Lower leg skin (tissue), 4 donors: ENCODE measurements around the gene ADGRG6. TPM values are rescaled to one million over a fixed set of nuclear protein-coding genes. Genes with fewer than 3 reads are reported as not detected.

Experiments used
- DNase-seq, 2 donors: peaks; one replicate each; pipeline ENCODE4 v3.0.0-alpha.2; 2019; ENCODE audit warnings: low spot score in 2 of 2
- H3K4me3 ChIP-seq: fragments of 200-600 bp; sonication (generic); 2 replicates; pipeline ENCODE4 v1.5.1; 2017; ENCODE audit warnings: mild to moderate bottlenecking, low read depth; ENCODE audit not compliant: poor library complexity, severe bottlenecking
- POLR2A ChIP-seq, 2 donors: fragments of 450-650 bp; IDR thresholded peaks; one replicate each; pipeline ENCODE4 v1.6.1; 2016 to 2017; ENCODE audit warnings: antibody characterized with exemption in 2 of 2, mild to moderate bottlenecking in 1 of 2, moderate library complexity in 1 of 2
- WGBS, 2 donors: methylation state at CpG; one replicate each; pipeline ENCODE4 v1.1.5; 2018; 5-methylcytosine and 5-hydroxymethylcytosine counted together
- intact Hi-C: fragments of 100-400 bp; cut with DNase I; formaldehyde crosslinking; loops from one replicate; pipeline ENCODE4 v1.15.0; 2023; ENCODE audit warnings: low total_unique reads
- total RNA-seq, 4 donors: library from RNA; depleted of rRNA; stranded (reverse); fragments of >200 nt; gene quantifications; one replicate each; pipeline ENCODE4 v1.1.0, GENCODE V29; 2016
- TF ChIP-seq, protein P1 (sequence below), 3 donors: fragments of 450-650 bp; IDR thresholded peaks; one replicate each; pipeline ENCODE4 v1.5.1; 2016; ENCODE audit warnings: antibody characterized with exemption in 3 of 3, mild to moderate bottlenecking in 3 of 3, moderate library complexity in 2 of 3

The ADGRG6 gene
- total RNA-seq, 4 donors from 2014 or later, result 41.8 to 54.8 (median 50.0) TPM

GRCh38 chr6:142292166-142292924, 9.5 kb upstream of the ADGRG6 start:
- 81 to 87% methylated on average over 6 of the region's 6 CpGs for WGBS, 2 donors
- TF ChIP-seq POLR2A (IDR thresholded peaks at IDR 0.05), result no peak
- TF ChIP-seq, protein P1, sequence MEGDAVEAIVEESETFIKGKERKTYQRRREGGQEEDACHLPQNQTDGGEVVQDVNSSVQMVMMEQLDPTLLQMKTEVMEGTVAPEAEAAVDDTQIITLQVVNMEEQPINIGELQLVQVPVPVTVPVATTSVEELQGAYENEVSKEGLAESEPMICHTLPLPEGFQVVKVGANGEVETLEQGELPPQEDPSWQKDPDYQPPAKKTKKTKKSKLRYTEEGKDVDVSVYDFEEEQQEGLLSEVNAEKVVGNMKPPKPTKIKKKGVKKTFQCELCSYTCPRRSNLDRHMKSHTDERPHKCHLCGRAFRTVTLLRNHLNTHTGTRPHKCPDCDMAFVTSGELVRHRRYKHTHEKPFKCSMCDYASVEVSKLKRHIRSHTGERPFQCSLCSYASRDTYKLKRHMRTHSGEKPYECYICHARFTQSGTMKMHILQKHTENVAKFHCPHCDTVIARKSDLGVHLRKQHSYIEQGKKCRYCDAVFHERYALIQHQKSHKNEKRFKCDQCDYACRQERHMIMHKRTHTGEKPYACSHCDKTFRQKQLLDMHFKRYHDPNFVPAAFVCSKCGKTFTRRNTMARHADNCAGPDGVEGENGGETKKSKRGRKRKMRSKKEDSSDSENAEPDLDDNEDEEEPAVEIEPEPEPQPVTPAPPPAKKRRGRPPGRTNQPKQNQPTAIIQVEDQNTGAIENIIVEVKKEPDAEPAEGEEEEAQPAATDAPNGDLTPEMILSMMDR (IDR thresholded peaks at IDR 0.05), result no peak
- intact Hi-C loops, result no loop called here
- H3K4me3 ChIP-seq, result no peak overlapping the region
- no peak for DNase-seq

DNA sequence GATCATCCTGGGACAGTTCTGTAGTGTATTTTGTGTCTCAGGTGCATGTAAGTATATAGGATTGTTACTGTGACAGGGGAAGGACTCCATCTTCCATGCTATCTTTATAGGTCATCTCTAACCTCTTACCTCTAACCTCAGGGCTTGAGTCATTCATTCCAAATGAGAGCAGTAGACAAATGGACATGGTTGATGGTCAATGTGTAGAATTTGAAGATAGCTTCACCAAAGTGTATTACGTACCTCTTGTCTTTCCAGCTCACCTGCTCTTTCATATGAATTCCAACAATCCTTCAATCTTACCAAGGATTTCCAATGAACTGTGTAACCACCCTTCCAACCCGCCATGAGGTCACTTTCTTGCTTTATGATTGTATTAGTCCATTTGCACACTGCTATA, 8.7 kb upstream of the ADGRG6 start:
- H3K4me3 ChIP-seq, result no peak overlapping the region
- TF ChIP-seq, protein P1 (IDR thresholded peaks at IDR 0.05), result no peak
- no peak for TF ChIP-seq POLR2A (IDR thresholded peaks at IDR 0.05)
- no peak for DNase-seq
- 92 to 97% methylated on average over 2 of the region's 2 CpGs for WGBS, 2 donors
- intact Hi-C loops, result no loop called here

GRCh38 chr6:142294679-142295078, 7.1 kb upstream of the ADGRG6 start:
- 87 to 91% methylated on average over 1 of the region's 1 CpG for WGBS, 2 donors
- TF ChIP-seq, protein P1 (IDR thresholded peaks at IDR 0.05), result no peak
- TF ChIP-seq POLR2A (IDR thresholded peaks at IDR 0.05), result no peak
- no peak for DNase-seq
- intact Hi-C loops, result no loop called here
- H3K4me3 ChIP-seq, result no peak overlapping the region

DNA sequence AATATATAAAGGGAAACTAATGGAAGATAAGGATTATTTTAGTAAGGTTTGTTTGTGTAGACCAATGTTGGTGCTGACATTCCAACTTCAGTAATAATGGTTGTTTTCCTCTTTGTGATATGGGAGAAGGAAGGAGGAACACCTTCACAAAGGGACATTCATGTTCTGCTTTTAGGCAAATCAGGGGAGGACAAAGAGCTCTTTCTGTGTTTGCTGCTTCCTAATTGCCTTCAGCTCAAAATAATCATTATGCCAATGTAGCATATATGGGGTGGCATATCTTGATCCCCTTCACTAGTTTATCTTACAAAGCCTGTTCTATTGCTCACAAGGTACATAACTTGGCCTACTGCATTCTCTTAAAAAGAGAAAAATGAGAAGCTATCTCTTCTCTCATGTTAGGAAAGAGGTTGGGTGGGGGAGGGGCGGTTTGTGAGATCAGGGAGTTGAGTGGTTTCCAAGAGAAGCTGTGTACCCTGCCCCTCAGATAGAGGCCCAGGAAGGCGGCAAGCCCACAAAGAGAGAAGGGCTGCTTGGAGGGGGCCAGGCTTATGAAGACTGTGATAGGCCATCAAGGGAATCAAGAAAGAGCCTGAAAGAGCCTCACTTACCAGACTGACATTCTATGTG, 4.7 kb upstream of the ADGRG6 start:
- no peak for DNase-seq
- H3K4me3 ChIP-seq, result no peak overlapping the region
- intact Hi-C loops, result no loop called here
- WGBS, 2 donors, result 84 to 91% methylated on average over 2 of the region's 2 CpGs
- TF ChIP-seq, protein P1 (IDR thresholded peaks at IDR 0.05), result no peak
- no peak for TF ChIP-seq POLR2A (IDR thresholded peaks at IDR 0.05)

- DNase-seq, result no peak
- H3K4me3 ChIP-seq, result no peak overlapping the region
- TF ChIP-seq, protein P1 (IDR thresholded peaks at IDR 0.05), result no peak
- TF ChIP-seq POLR2A (IDR thresholded peaks at IDR 0.05), result no peak
- 89 to 90% methylated on average over 3 of the region's 3 CpGs for WGBS, 2 donors
- intact Hi-C loops, result no loop called here
Measured at GRCh38 chr6:142297605-142297995, 4.2 kb upstream of the ADGRG6 start.
